ENCODE results near the gene RAD51B. TPM values are rescaled to one million over a fixed set of nuclear protein-coding genes. Genes with fewer than 3 reads are reported as not detected.

RAD51B gene
- total and polyA plus RNA-seq, 2 experiments from 2014 or later, result 10.1 to 18.0 TPM

DNA sequence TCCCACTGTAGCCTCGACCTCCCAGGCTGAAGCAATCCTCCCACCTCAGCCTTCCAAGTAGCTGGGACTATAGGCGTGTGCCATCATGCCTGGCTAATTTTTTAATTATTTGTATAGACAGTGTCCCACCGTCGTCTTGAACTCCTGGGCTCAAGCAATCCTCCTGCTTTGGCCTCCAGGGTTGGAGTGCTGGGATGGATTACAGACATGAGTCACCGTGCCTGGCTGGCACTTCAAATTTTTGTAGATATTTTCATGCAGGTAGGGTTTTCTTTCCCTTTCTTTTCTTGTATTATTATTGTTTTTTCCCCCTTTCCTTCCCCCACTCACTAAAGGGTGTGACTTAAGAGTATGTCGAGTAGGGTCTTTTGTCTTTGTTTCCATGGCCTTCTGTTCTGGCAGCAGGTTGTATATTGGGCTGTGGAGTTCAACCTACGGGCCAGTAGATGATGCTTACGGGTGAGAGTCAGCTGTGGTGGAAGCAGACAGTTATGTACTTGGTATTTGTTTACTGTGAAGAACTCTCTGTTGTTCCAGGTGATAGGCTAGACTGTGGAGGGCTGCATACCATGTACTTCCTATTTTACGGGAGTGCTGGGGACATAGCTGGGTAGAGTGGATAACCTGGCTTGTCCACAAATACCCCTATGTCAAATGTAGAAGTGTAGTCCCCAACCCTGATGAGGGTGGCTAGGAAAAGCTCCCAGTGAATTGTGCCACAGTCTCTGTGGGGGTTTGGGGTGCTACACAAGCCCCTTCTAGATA lies 30.7 kb downstream of the RAD51B start:
- Histone ChIP-seq H3K36me3 (replicated peaks; ENCODE audit: insufficient read depth, low read depth) (no peaks in the 10 kb centered on the region), H2AFZ (no peak overlapping the region), H3K4me3 (no peak overlapping the region), H3K27ac (no peak overlapping the region), H3K79me2 (no peaks in the 10 kb centered on the region), H3K9me3 (ENCODE audit: low read depth) (no peaks in the 10 kb centered on the region), H3K4me2 (no peak overlapping the region), H4K20me1 (ENCODE audit: insufficient read depth, poor library complexity, severe bottlenecking) (no peaks in the 10 kb centered on the region), H3K4me1 (ENCODE audit: insufficient read depth) (no peaks in the 10 kb centered on the region), H3K27me3 (no peaks in the 10 kb centered on the region), H3K9me2 (replicated peaks; ENCODE audit: insufficient read depth) (no peaks in the 10 kb centered on the region)
- TF ChIP-seq EZH2 (IDR thresholded peaks at IDR 0.05; ENCODE audit: borderline replicate concordance) (no peak), EZH2phosphoT487 (IDR thresholded peaks at IDR 0.05; ENCODE audit: low read depth, severe bottlenecking, unreplicated experiment) (no peak)
- TF ChIP-seq, protein P1, sequence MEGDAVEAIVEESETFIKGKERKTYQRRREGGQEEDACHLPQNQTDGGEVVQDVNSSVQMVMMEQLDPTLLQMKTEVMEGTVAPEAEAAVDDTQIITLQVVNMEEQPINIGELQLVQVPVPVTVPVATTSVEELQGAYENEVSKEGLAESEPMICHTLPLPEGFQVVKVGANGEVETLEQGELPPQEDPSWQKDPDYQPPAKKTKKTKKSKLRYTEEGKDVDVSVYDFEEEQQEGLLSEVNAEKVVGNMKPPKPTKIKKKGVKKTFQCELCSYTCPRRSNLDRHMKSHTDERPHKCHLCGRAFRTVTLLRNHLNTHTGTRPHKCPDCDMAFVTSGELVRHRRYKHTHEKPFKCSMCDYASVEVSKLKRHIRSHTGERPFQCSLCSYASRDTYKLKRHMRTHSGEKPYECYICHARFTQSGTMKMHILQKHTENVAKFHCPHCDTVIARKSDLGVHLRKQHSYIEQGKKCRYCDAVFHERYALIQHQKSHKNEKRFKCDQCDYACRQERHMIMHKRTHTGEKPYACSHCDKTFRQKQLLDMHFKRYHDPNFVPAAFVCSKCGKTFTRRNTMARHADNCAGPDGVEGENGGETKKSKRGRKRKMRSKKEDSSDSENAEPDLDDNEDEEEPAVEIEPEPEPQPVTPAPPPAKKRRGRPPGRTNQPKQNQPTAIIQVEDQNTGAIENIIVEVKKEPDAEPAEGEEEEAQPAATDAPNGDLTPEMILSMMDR (IDR thresholded peaks at IDR 0.05; ENCODE audit: poor library complexity), result no peak
- 92% methylated on average over 9 of the region's 9 CpGs for WGBS (ENCODE audit: low lambda C conversion rate, missing lambda C conversion rate)
- DNase-seq (ENCODE audit: low spot score), result no peak

DNA sequence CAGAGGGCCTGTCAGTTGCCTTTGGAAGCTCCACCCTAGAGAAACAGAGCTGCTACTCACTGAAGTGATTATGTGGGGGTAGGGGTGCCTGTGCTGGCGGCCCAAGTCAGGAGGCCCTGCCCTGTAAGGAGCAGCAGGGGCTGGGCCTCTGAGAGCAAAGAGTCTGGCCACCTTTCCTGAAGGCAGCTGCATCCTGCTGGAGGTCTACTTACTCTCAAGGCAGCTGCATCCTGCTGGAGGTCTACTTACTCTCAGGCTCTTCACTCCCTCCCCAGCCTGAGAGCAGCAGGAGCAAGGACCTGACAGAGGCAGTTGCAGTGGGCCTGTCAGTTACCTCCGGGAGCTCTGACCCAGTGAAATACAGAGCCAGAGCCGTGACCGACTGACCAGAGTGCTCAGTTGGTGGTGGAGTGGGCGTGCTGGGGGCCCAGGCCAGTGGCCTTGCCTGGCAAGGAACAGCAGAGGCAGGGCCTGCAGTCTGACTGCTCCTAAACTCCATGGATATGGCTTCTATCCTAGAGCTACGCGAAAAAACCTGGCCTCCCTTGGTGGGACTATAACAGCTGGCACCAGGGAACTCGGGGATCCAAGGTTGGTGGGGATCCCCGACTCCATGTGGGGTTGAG lies 32.3 kb downstream of the RAD51B start:
- Histone ChIP-seq H3K4me2 (no peak overlapping the region), H3K27me3 (no peaks in the 10 kb centered on the region), H4K20me1 (ENCODE audit: insufficient read depth, poor library complexity, severe bottlenecking) (no peaks in the 10 kb centered on the region), H3K9me2 (replicated peaks; ENCODE audit: insufficient read depth) (no peaks in the 10 kb centered on the region), H3K79me2 (no peaks in the 10 kb centered on the region), H3K4me3 (no peak overlapping the region), H3K27ac (no peak overlapping the region), H3K36me3 (replicated peaks; ENCODE audit: insufficient read depth, low read depth) (no peaks in the 10 kb centered on the region), H3K4me1 (ENCODE audit: insufficient read depth) (no peaks in the 10 kb centered on the region), H2AFZ (no peak overlapping the region), H3K9me3 (ENCODE audit: low read depth) (no peaks in the 10 kb centered on the region)
- TF ChIP-seq EZH2 (IDR thresholded peaks at IDR 0.05; ENCODE audit: borderline replicate concordance), result no peak
- TF ChIP-seq EZH2phosphoT487 (IDR thresholded peaks at IDR 0.05; ENCODE audit: low read depth, severe bottlenecking, unreplicated experiment), result no peak
- TF ChIP-seq, protein P1 (IDR thresholded peaks at IDR 0.05; ENCODE audit: poor library complexity), result no peak
- whole genome bisulfite sequencing (ENCODE audit: low lambda C conversion rate, missing lambda C conversion rate), result 93% methylated on average over 9 of the region's 9 CpGs
- DNase-seq (ENCODE audit: low spot score), result no peak

DNA sequence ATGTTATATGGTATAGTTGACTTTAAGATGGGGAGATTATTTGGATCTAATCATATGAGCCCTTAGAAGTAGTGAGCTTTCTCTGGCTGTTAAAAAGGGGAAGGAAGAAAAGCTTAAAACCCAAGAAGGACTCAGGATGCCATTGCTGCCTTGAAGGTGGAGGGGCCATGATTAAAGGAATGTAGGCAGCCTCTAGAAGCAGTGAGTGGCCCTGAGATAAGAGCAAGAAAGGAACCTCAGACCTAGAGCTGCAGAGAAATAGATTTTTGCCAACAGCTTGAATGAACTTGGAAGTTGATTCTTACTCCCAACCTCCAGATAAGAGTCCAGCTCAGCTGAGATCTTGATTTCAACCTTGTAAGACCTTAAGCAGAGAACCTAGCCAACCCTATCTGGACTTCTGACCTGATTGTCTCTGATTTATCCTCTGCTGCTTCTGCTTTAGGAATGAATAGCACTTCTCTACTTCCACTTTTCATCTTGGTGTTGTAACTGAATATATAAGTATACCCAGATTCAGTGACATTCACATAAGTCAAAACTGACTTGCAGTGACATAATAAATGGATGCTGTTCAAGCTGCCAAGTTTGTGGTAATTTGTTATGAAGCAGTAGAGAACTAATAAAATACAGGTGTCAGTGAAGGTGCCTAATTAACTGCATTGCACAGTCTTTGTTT lies 33.5 kb downstream of the RAD51B start:
- Histone ChIP-seq H3K9me3 (ENCODE audit: low read depth) (no peaks in the 10 kb centered on the region), H3K4me1 (ENCODE audit: insufficient read depth) (no peaks in the 10 kb centered on the region), H3K4me2 (no peak overlapping the region), H2AFZ (no peak overlapping the region), H3K4me3 (no peak overlapping the region), H3K27me3 (no peaks in the 10 kb centered on the region), H3K79me2 (no peaks in the 10 kb centered on the region), H4K20me1 (ENCODE audit: insufficient read depth, poor library complexity, severe bottlenecking) (no peaks in the 10 kb centered on the region), H3K27ac (no peak overlapping the region), H3K36me3 (replicated peaks; ENCODE audit: insufficient read depth, low read depth) (no peaks in the 10 kb centered on the region), H3K9me2 (replicated peaks; ENCODE audit: insufficient read depth) (no peaks in the 10 kb centered on the region)
- TF ChIP-seq EZH2phosphoT487 (IDR thresholded peaks at IDR 0.05; ENCODE audit: low read depth, severe bottlenecking, unreplicated experiment) (no peak), EZH2 (IDR thresholded peaks at IDR 0.05; ENCODE audit: borderline replicate concordance) (no peak)
- TF ChIP-seq, protein P1 (IDR thresholded peaks at IDR 0.05; ENCODE audit: poor library complexity), result no peak
- DNase-seq (ENCODE audit: low spot score), result no peak

Data from hepatocyte (in vitro differentiated cells).